GM12872 (cell line): ENCODE results near the gene NHLH2.

Experiments used
- CTCF ChIP-seq: IDR thresholded peaks from 3 replicates; pipeline ENCODE4 v1.5.1; 2011; ENCODE audit warnings: low read depth, mild to moderate bottlenecking, low read length, moderate library complexity; ENCODE audit not compliant: insufficient read depth

Gene NHLH2

GRCh38 chr1:115840605-115841460 is at the start of gene NHLH2:
Gene NHLH2, minus strand, starts transcription at chr1:115841126. Its CDS starts 2,754 bp downstream, at chr1:115838372.
- TF ChIP-seq CTCF = no peak

GRCh38 chr1:115890580-115890979 is 49.7 kb upstream of the NHLH2 start:
- TF ChIP-seq CTCF = no peak

GRCh38 chr1:115888976-115889375 is 48.0 kb upstream of the NHLH2 start:
- TF ChIP-seq CTCF = no peak

- no peak for TF ChIP-seq CTCF
These were observed 42.3 kb upstream of the NHLH2 start for GRCh38 chr1:115882913-115883902.

- TF ChIP-seq CTCF = no peak
These were observed 40.2 kb upstream of the NHLH2 start for GRCh38 chr1:115880981-115881672.

GRCh38 chr1:115879977-115880376 is 39.1 kb upstream of the NHLH2 start:
- TF ChIP-seq CTCF = no peak; the same call in 2 of the 3 replicates

- TF ChIP-seq CTCF = no peak
These were observed 36.6 kb upstream of the NHLH2 start for GRCh38 chr1:115877511-115877910.
